ENCODE measurements around the gene ZNF3. TPM values are rescaled to one million over a fixed set of nuclear protein-coding genes. Genes with fewer than 3 reads are reported as not detected.

Gene ZNF3
- total and polyA plus RNA-seq, 9 of the 15 experiments (the other 6 are each of a cell fraction or from before 2014, with no cell fraction given) = 30.0 to 64.9 (median 51.5) TPM

DNA sequence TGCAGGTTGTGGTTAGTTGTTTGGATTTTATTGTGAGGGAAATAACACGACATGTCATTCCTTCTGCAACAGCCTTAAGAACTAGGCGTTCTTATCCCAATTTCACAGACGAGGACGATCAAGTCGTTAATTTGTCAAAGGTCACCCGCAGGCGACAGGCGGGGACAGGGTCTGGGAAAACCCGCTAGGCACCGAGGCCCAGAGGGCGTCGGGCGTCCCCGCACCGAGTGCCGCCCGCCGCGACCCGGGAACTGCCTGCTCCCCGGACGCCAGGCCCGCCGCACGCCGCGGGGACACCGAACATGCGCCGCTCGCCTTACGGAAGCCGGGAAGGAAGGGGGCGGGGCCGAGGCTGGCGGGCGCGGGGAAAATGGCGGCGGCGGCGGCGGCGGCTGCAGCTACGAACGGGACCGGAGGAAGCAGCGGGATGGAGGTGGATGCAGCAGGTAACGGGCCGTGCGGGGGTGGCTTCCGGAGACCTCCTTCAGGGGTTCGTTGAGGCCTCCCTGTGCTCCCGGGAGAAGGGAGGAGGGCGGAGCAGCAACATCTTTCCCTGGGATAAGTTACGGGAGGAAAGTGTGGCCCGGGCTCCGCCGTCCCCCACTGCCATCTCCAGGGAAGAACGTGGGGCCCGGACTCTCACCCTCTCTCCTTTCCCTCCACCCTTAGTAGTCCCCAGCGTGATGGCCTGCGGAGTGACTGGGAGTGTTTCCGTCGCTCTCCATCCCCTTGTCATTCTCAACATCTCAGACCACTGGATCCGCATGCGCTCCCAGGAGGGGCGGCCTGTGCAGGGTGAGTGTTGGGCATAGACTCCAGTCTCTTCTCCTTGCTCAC is 7.3 kb upstream of the ZNF3 start, which contains the start of gene COPS6 (continued):
- TF ChIP-seq RBM22 (IDR thresholded peaks at IDR 0.05; ENCODE audit: low read depth, low read length, poor library complexity, severe bottlenecking) (peak; percentile 64), MXI1 (IDR thresholded peaks at IDR 0.05; ENCODE audit: low read depth, low read length) (peak; percentile 78; the same call in 1 of the 2 replicates), NONO (IDR thresholded peaks at IDR 0.05; ENCODE audit: low read depth in 2 of 2, low read length in 1 of 2) (peak; percentile 47 to 76; a peak in 2 of 4 replicates), POU5F1 (IDR thresholded peaks at IDR 0.05; ENCODE audit: borderline replicate concordance, low read depth, low read length, partially characterized antibody) (peak; percentile 77), TEAD2 (tag; IDR thresholded peaks at IDR 0.05) (no peak), MAFG (tag; conservative IDR thresholded peaks at IDR 0.05) (no peak), NFIC (IDR thresholded peaks at IDR 0.05) (peak; percentile 62; the same call in 1 of the 2 replicates), PYGO2 (tag; IDR thresholded peaks at IDR 0.05) (no peak), ILF3 (IDR thresholded peaks at IDR 0.05; ENCODE audit: borderline replicate concordance) (peak; percentile 32; the same call in 1 of the 2 replicates), ZNF707 (CRISPR knock-in tag; conservative IDR thresholded peaks at IDR 0.05) (no peak)
- TF ChIP-seq, protein P1, sequence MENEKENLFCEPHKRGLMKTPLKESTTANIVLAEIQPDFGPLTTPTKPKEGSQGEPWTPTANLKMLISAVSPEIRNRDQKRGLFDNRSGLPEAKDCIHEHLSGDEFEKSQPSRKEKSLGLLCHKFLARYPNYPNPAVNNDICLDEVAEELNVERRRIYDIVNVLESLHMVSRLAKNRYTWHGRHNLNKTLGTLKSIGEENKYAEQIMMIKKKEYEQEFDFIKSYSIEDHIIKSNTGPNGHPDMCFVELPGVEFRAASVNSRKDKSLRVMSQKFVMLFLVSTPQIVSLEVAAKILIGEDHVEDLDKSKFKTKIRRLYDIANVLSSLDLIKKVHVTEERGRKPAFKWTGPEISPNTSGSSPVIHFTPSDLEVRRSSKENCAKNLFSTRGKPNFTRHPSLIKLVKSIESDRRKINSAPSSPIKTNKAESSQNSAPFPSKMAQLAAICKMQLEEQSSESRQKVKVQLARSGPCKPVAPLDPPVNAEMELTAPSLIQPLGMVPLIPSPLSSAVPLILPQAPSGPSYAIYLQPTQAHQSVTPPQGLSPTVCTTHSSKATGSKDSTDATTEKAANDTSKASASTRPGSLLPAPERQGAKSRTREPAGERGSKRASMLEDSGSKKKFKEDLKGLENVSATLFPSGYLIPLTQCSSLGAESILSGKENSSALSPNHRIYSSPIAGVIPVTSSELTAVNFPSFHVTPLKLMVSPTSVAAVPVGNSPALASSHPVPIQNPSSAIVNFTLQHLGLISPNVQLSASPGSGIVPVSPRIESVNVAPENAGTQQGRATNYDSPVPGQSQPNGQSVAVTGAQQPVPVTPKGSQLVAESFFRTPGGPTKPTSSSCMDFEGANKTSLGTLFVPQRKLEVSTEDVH (IDR thresholded peaks at IDR 0.05; ENCODE audit: low read depth, partially characterized antibody) = peak; percentile 62
- TF ChIP-seq, protein P2, sequence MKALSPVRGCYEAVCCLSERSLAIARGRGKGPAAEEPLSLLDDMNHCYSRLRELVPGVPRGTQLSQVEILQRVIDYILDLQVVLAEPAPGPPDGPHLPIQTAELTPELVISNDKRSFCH (CRISPR knock-in tag; IDR thresholded peaks at IDR 0.05) = no peak
- TF ChIP-seq, protein P2 (tag; IDR thresholded peaks at IDR 0.05) = peak; percentile 84
- TF ChIP-seq, protein P3, sequence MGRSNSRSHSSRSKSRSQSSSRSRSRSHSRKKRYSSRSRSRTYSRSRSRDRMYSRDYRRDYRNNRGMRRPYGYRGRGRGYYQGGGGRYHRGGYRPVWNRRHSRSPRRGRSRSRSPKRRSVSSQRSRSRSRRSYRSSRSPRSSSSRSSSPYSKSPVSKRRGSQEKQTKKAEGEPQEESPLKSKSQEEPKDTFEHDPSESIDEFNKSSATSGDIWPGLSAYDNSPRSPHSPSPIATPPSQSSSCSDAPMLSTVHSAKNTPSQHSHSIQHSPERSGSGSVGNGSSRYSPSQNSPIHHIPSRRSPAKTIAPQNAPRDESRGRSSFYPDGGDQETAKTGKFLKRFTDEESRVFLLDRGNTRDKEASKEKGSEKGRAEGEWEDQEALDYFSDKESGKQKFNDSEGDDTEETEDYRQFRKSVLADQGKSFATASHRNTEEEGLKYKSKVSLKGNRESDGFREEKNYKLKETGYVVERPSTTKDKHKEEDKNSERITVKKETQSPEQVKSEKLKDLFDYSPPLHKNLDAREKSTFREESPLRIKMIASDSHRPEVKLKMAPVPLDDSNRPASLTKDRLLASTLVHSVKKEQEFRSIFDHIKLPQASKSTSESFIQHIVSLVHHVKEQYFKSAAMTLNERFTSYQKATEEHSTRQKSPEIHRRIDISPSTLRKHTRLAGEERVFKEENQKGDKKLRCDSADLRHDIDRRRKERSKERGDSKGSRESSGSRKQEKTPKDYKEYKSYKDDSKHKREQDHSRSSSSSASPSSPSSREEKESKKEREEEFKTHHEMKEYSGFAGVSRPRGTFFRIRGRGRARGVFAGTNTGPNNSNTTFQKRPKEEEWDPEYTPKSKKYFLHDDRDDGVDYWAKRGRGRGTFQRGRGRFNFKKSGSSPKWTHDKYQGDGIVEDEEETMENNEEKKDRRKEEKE (IDR thresholded peaks at IDR 0.05; ENCODE audit: borderline replicate concordance in 1 of 2, control insufficient read depth in 1 of 2, low read depth in 2 of 2, low read length in 1 of 2) = no peak
- TF ChIP-seq, protein P4, sequence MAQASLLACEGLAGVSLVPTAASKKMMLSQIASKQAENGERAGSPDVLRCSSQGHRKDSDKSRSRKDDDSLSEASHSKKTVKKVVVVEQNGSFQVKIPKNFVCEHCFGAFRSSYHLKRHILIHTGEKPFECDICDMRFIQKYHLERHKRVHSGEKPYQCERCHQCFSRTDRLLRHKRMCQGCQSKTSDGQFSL (CRISPR knock-in tag; IDR thresholded peaks at IDR 0.05) = no peak; the same call in none of the 2 replicates
- TF ChIP-seq, protein P4 (tag; IDR thresholded peaks at IDR 0.05) = no peak; a peak in 1 of 4 replicates
